ENCODE measurements around the gene UPK3B.
"Not testable (repeated sequence)": the region's sequence is repeated elsewhere in the genome, so short reads cannot be mapped to it uniquely, and the experiment has no call there.

UPK3B gene

GRCh38 chr7:76479628-76480027 lies 30.7 kb upstream of the UPK3B start:
- not testable (repeated sequence) for ATAC-seq (replicated peaks; ENCODE audit: extremely low read depth, poor library complexity, severe bottlenecking); H3K4me1 Mint-ChIP-seq; H3K4me3 Mint-ChIP-seq; H3K27me3 Mint-ChIP-seq; DNase-seq (ENCODE audit: low spot score in 2 of 2); H3K9me3 Mint-ChIP-seq; H3K27ac Mint-ChIP-seq (ENCODE audit: low read depth)
- H3K36me3 Mint-ChIP-seq (ENCODE audit: insufficient read depth): peaks cover 17% of the 10 kb centered on the region

- H3K4me1 Mint-ChIP-seq; H3K27ac Mint-ChIP-seq (ENCODE audit: low read depth); ATAC-seq (replicated peaks; ENCODE audit: extremely low read depth, poor library complexity, severe bottlenecking); H3K9me3 Mint-ChIP-seq; H3K27me3 Mint-ChIP-seq; H3K4me3 Mint-ChIP-seq; DNase-seq (ENCODE audit: low spot score in 2 of 2): not testable (repeated sequence)
- peaks cover 15% of the 10 kb centered on the region for H3K36me3 Mint-ChIP-seq (ENCODE audit: insufficient read depth)
These were observed 29.7 kb upstream of the UPK3B start for GRCh38 chr7:76480403-76481253.

- not testable (repeated sequence) for DNase-seq (ENCODE audit: low spot score in 2 of 2); ATAC-seq (replicated peaks; ENCODE audit: extremely low read depth, poor library complexity, severe bottlenecking); H3K9me3 Mint-ChIP-seq; H3K27ac Mint-ChIP-seq (ENCODE audit: low read depth); H3K4me3 Mint-ChIP-seq; H3K27me3 Mint-ChIP-seq; H3K4me1 Mint-ChIP-seq
- peaks cover 16% of the 10 kb centered on the region for H3K36me3 Mint-ChIP-seq (ENCODE audit: insufficient read depth)
These were observed 27.7 kb upstream of the UPK3B start for GRCh38 chr7:76482660-76483059.

- H3K36me3 Mint-ChIP-seq (ENCODE audit: insufficient read depth): peaks cover 16% of the 10 kb centered on the region
- DNase-seq (ENCODE audit: low spot score in 2 of 2); H3K9me3 Mint-ChIP-seq; H3K4me1 Mint-ChIP-seq; ATAC-seq (replicated peaks; ENCODE audit: extremely low read depth, poor library complexity, severe bottlenecking); H3K4me3 Mint-ChIP-seq; H3K27ac Mint-ChIP-seq (ENCODE audit: low read depth); H3K27me3 Mint-ChIP-seq: not testable (repeated sequence)
These were observed 27.3 kb upstream of the UPK3B start for GRCh38 chr7:76483081-76483480.

- not testable (repeated sequence) for H3K4me1 Mint-ChIP-seq; H3K27ac Mint-ChIP-seq (ENCODE audit: low read depth); H3K27me3 Mint-ChIP-seq; H3K9me3 Mint-ChIP-seq; DNase-seq (ENCODE audit: low spot score in 2 of 2); H3K4me3 Mint-ChIP-seq; ATAC-seq (replicated peaks; ENCODE audit: extremely low read depth, poor library complexity, severe bottlenecking)
- H3K36me3 Mint-ChIP-seq (ENCODE audit: insufficient read depth): peaks cover 16% of the 10 kb centered on the region
These were observed 25.9 kb upstream of the UPK3B start for GRCh38 chr7:76484456-76484855.

- H3K4me3 Mint-ChIP-seq; H3K9me3 Mint-ChIP-seq; H3K27me3 Mint-ChIP-seq; DNase-seq (ENCODE audit: low spot score in 2 of 2); H3K27ac Mint-ChIP-seq (ENCODE audit: low read depth); H3K4me1 Mint-ChIP-seq: not testable (repeated sequence)
- peak; percentile 7 for ATAC-seq (replicated peaks; ENCODE audit: extremely low read depth, poor library complexity, severe bottlenecking)
- H3K36me3 Mint-ChIP-seq (ENCODE audit: insufficient read depth): peaks cover 12% of the 10 kb centered on the region
These were observed 24.3 kb upstream of the UPK3B start for GRCh38 chr7:76485822-76486610.

- not testable (repeated sequence) for DNase-seq (ENCODE audit: low spot score in 2 of 2)
These were observed 23.7 kb upstream of the UPK3B start for GRCh38 chr7:76486618-76487017.

GRCh38 chr7:76487969-76488368 lies 22.4 kb upstream of the UPK3B start:
- not testable (repeated sequence) for H3K36me3 Mint-ChIP-seq (ENCODE audit: insufficient read depth); H3K4me3 Mint-ChIP-seq; H3K27ac Mint-ChIP-seq (ENCODE audit: low read depth); H3K4me1 Mint-ChIP-seq; H3K27me3 Mint-ChIP-seq; H3K9me3 Mint-ChIP-seq; DNase-seq (ENCODE audit: low spot score in 2 of 2); ATAC-seq (replicated peaks; ENCODE audit: extremely low read depth, poor library complexity, severe bottlenecking)

More at GRCh38 chr7:76486618-76487017, 23.7 kb upstream of the UPK3B start:
- H3K9me3 Mint-ChIP-seq; H3K4me1 Mint-ChIP-seq; H3K27me3 Mint-ChIP-seq; H3K4me3 Mint-ChIP-seq; H3K27ac Mint-ChIP-seq (ENCODE audit: low read depth): not testable (repeated sequence)
- ATAC-seq (replicated peaks; ENCODE audit: extremely low read depth, poor library complexity, severe bottlenecking): peak; percentile 99
- H3K36me3 Mint-ChIP-seq (ENCODE audit: insufficient read depth): peaks cover 12% of the 10 kb centered on the region

GRCh38 chr7:76492139-76492538 lies 18.2 kb upstream of the UPK3B start:
- not testable (repeated sequence) for H3K27me3 Mint-ChIP-seq; ATAC-seq (replicated peaks; ENCODE audit: extremely low read depth, poor library complexity, severe bottlenecking); H3K4me1 Mint-ChIP-seq; H3K4me3 Mint-ChIP-seq; DNase-seq (ENCODE audit: low spot score in 2 of 2); H3K27ac Mint-ChIP-seq (ENCODE audit: low read depth); H3K9me3 Mint-ChIP-seq; H3K36me3 Mint-ChIP-seq (ENCODE audit: insufficient read depth)

GRCh38 chr7:76495717-76496116 lies 14.6 kb upstream of the UPK3B start:
- DNase-seq (ENCODE audit: low spot score in 2 of 2); H3K27ac Mint-ChIP-seq (ENCODE audit: low read depth); H3K9me3 Mint-ChIP-seq; ATAC-seq (replicated peaks; ENCODE audit: extremely low read depth, poor library complexity, severe bottlenecking); H3K4me1 Mint-ChIP-seq; H3K27me3 Mint-ChIP-seq; H3K36me3 Mint-ChIP-seq (ENCODE audit: insufficient read depth); H3K4me3 Mint-ChIP-seq: not testable (repeated sequence)

GRCh38 chr7:76497918-76498582 lies 12.3 kb upstream of the UPK3B start:
- H3K36me3 Mint-ChIP-seq (ENCODE audit: insufficient read depth); ATAC-seq (replicated peaks; ENCODE audit: extremely low read depth, poor library complexity, severe bottlenecking); H3K4me3 Mint-ChIP-seq; DNase-seq (ENCODE audit: low spot score in 2 of 2); H3K27me3 Mint-ChIP-seq; H3K4me1 Mint-ChIP-seq; H3K9me3 Mint-ChIP-seq; H3K27ac Mint-ChIP-seq (ENCODE audit: low read depth): not testable (repeated sequence)

GRCh38 chr7:76498583-76499200 lies 11.7 kb upstream of the UPK3B start:
- H3K27ac Mint-ChIP-seq (ENCODE audit: low read depth): not testable (repeated sequence)

More at GRCh38 chr7:76498583-76499200, 11.7 kb upstream of the UPK3B start:
- H3K36me3 Mint-ChIP-seq (ENCODE audit: insufficient read depth); H3K4me3 Mint-ChIP-seq; DNase-seq (ENCODE audit: low spot score in 2 of 2); H3K4me1 Mint-ChIP-seq; ATAC-seq (replicated peaks; ENCODE audit: extremely low read depth, poor library complexity, severe bottlenecking); H3K27me3 Mint-ChIP-seq; H3K9me3 Mint-ChIP-seq: not testable (repeated sequence)
